Astrocyte (in vitro differentiated cells and primary cell): ENCODE data around the gene KCNN3. TPM values are rescaled to one million over a fixed set of nuclear protein-coding genes. Genes with fewer than 3 reads are reported as not detected.
A peak's percentile ranks its signal among the peaks of the same experiment; 100 is the strongest.

Experiments
- DNase-seq: peaks from one replicate; pipeline ENCODE4 v3.0.0-alpha.2; 2010; ENCODE audit warnings: low read depth
- FAIRE-seq: peaks from 2 replicates; lab custom pipeline; 2011; peaks lifted over from hg19 to GRCh38; lab: Jason Lieb, UNC
- H2AFZ ChIP-seq: 2 replicates; pipeline ENCODE4 v1.6.0; 2012; ENCODE audit warnings: low read depth, low read length, inconsistent platforms
- H3K27ac ChIP-seq: 2 replicates; pipeline ENCODE4 v1.5.1; 2011; ENCODE audit warnings: low read depth, low read length, inconsistent platforms
- H3K27me3 ChIP-seq: 2 replicates; pipeline ENCODE4 v1.6.0; 2011; ENCODE audit warnings: low read length, inconsistent platforms; ENCODE audit not compliant: insufficient read depth
- H3K36me3 ChIP-seq: 2 replicates; pipeline ENCODE4 v1.5.1; 2011; ENCODE audit warnings: low read length, inconsistent platforms; ENCODE audit not compliant: insufficient read depth
- H3K4me1 ChIP-seq: 2 replicates; pipeline ENCODE4 v1.5.1; 2011; ENCODE audit warnings: low read length, inconsistent platforms; ENCODE audit not compliant: insufficient read depth
- H3K4me2 ChIP-seq: 2 replicates; pipeline ENCODE4 v1.6.0; 2012; ENCODE audit warnings: low read length, inconsistent platforms
- H3K4me3 ChIP-seq: 2 replicates; pipeline ENCODE4 v1.5.1; 2011; ENCODE audit warnings: low read depth, mild to moderate bottlenecking, low read length, inconsistent platforms; ENCODE audit not compliant: insufficient read depth
- H3K79me2 ChIP-seq: 2 replicates; pipeline ENCODE4 v1.6.0; 2012; ENCODE audit warnings: mild to moderate bottlenecking, low read length, inconsistent platforms; ENCODE audit not compliant: insufficient read depth
- H3K9ac ChIP-seq: 2 replicates; pipeline ENCODE4 v1.6.0; 2012; ENCODE audit warnings: mild to moderate bottlenecking, low read length, inconsistent platforms
- H3K9me3 ChIP-seq: 2 replicates; pipeline ENCODE4 v1.5.1; 2012; ENCODE audit warnings: low read depth, mild to moderate bottlenecking, low read length, inconsistent platforms; ENCODE audit not compliant: insufficient read depth
- H4K20me1 ChIP-seq: 2 replicates; pipeline ENCODE4 v1.6.0; 2012; ENCODE audit warnings: low read length, inconsistent platforms; ENCODE audit not compliant: insufficient read depth
- H3K27ac Mint-ChIP-seq: one replicate; pipeline ENCODE4 v1.8.0; 2021; ENCODE audit warnings: mild to moderate bottlenecking, mixed read lengths; ENCODE audit not compliant: unreplicated experiment
- H3K27me3 Mint-ChIP-seq: one replicate; pipeline ENCODE4 v1.8.0; 2021; ENCODE audit warnings: low read depth, mixed read lengths; ENCODE audit not compliant: unreplicated experiment
- H3K36me3 Mint-ChIP-seq: one replicate; pipeline ENCODE4 v1.8.0; 2021; ENCODE audit warnings: low read depth, mixed read lengths; ENCODE audit not compliant: unreplicated experiment
- H3K4me1 Mint-ChIP-seq: one replicate; pipeline ENCODE4 v1.8.0; 2021; ENCODE audit warnings: low read depth, mixed read lengths; ENCODE audit not compliant: unreplicated experiment
- H3K4me3 Mint-ChIP-seq: one replicate; pipeline ENCODE4 v1.8.0; 2021; ENCODE audit warnings: mild to moderate bottlenecking, moderate library complexity, mixed read lengths; ENCODE audit not compliant: unreplicated experiment
- H3K9me3 Mint-ChIP-seq: one replicate; pipeline ENCODE4 v1.8.0; 2021; ENCODE audit warnings: mild to moderate bottlenecking, mixed read lengths; ENCODE audit not compliant: unreplicated experiment
- EZH2 ChIP-seq: IDR thresholded peaks from 2 replicates; pipeline ENCODE4 v1.6.1; 2012; ENCODE audit warnings: mild to moderate bottlenecking, low read length, inconsistent platforms; ENCODE audit not compliant: insufficient read depth
- total RNA-seq: library from RNA; stranded (reverse); gene quantifications from 2 replicates; pipeline ENCODE4 v1.2.1, GENCODE V29; 2021
- TF ChIP-seq, protein P1 (sequence below): IDR thresholded peaks from 2 replicates; pipeline ENCODE4 v1.5.1; 2011; ENCODE audit warnings: low read depth, mild to moderate bottlenecking, inconsistent platforms, low read length, moderate library complexity; ENCODE audit not compliant: insufficient read depth

The KCNN3 gene
- total RNA-seq, 1 donor from 2014 or later: 0.66 TPM

- Mint-ChIP-seq H3K27ac (peak overlapping the region; percentile 20), H3K4me3 (no peak overlapping the region), H3K36me3 (no peaks in the 10 kb centered on the region), H3K4me1 (peaks cover 8% of the 10 kb centered on the region), H3K9me3 (no peaks in the 10 kb centered on the region), H3K27me3 (peaks cover 46% of the 10 kb centered on the region)
- FAIRE-seq (no peak), DNase-seq (no peak)
- no peak overlapping the region for H3K27ac ChIP-seq
- no peak for TF ChIP-seq EZH2
- TF ChIP-seq, protein P1, sequence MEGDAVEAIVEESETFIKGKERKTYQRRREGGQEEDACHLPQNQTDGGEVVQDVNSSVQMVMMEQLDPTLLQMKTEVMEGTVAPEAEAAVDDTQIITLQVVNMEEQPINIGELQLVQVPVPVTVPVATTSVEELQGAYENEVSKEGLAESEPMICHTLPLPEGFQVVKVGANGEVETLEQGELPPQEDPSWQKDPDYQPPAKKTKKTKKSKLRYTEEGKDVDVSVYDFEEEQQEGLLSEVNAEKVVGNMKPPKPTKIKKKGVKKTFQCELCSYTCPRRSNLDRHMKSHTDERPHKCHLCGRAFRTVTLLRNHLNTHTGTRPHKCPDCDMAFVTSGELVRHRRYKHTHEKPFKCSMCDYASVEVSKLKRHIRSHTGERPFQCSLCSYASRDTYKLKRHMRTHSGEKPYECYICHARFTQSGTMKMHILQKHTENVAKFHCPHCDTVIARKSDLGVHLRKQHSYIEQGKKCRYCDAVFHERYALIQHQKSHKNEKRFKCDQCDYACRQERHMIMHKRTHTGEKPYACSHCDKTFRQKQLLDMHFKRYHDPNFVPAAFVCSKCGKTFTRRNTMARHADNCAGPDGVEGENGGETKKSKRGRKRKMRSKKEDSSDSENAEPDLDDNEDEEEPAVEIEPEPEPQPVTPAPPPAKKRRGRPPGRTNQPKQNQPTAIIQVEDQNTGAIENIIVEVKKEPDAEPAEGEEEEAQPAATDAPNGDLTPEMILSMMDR: no peak
- no peaks in the 10 kb centered on the region for H3K9me3 ChIP-seq
- H3K36me3 ChIP-seq: no peaks in the 10 kb centered on the region
- no peaks in the 10 kb centered on the region for H4K20me1 ChIP-seq
- no peak overlapping the region for H3K4me2 ChIP-seq
- H3K27me3 ChIP-seq: peaks cover 19% of the 10 kb centered on the region
- H3K79me2 ChIP-seq: no peaks in the 10 kb centered on the region
- H3K4me1 ChIP-seq: no peaks in the 10 kb centered on the region
- H3K9ac ChIP-seq: no peak overlapping the region
- no peak overlapping the region for H3K4me3 ChIP-seq
- H2AFZ ChIP-seq: no peak overlapping the region
Measured at GRCh38 chr1:154707901-154708463, 162.1 kb downstream of the KCNN3 start.

GRCh38 chr1:154706851-154707250 lies 163.2 kb downstream of the KCNN3 start:
- H3K4me1 ChIP-seq: no peaks in the 10 kb centered on the region

DNA sequence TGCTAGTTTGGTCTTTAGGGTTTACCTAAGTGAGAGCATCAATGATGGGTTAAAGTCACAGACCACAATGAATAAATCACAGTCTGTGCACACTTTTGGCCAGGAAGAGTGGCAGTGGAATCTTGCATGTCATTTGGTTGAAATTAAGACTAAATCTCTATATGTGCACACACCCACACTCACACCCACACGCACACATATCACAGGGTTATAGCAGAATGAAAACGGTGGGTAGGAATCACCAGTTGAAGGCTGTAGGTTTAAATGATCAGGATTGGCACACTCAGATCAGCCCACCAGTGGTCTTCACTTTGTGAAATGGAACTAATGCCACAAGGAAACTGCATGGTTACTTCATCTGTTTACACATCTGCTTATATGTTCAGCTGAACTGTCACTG lies 164.5 kb downstream of the KCNN3 start:
- H3K4me2 ChIP-seq: no peak overlapping the region
- FAIRE-seq: no peak
- no peak overlapping the region for H3K27ac ChIP-seq
- Mint-ChIP-seq H3K4me1 (no peaks in the 10 kb centered on the region), H3K9me3 (no peaks in the 10 kb centered on the region), H3K27ac (no peak overlapping the region), H3K4me3 (no peak overlapping the region), H3K36me3 (no peaks in the 10 kb centered on the region), H3K27me3 (peaks cover 42% of the 10 kb centered on the region)
- H2AFZ ChIP-seq: no peak overlapping the region
- H3K36me3 ChIP-seq: no peaks in the 10 kb centered on the region
- H4K20me1 ChIP-seq: no peaks in the 10 kb centered on the region
- no peaks in the 10 kb centered on the region for H3K9me3 ChIP-seq
- DNase-seq: no peak
- no peak overlapping the region for H3K4me3 ChIP-seq
- no peaks in the 10 kb centered on the region for H3K4me1 ChIP-seq
- H3K27me3 ChIP-seq: peaks cover 19% of the 10 kb centered on the region
- H3K9ac ChIP-seq: no peak overlapping the region
- TF ChIP-seq, protein P1: no peak
- no peak for TF ChIP-seq EZH2
- no peaks in the 10 kb centered on the region for H3K79me2 ChIP-seq

More at GRCh38 chr1:154706851-154707250, 163.2 kb downstream of the KCNN3 start:
- no peaks in the 10 kb centered on the region for H4K20me1 ChIP-seq
- no peak overlapping the region for H3K4me2 ChIP-seq
- Mint-ChIP-seq H3K4me3 (no peak overlapping the region), H3K9me3 (no peaks in the 10 kb centered on the region), H3K36me3 (no peaks in the 10 kb centered on the region), H3K27me3 (peaks cover 41% of the 10 kb centered on the region), H3K27ac (no peak overlapping the region), H3K4me1 (peaks cover 2% of the 10 kb centered on the region)
- H3K27ac ChIP-seq: no peak overlapping the region
- H3K9me3 ChIP-seq: no peaks in the 10 kb centered on the region
- no peak overlapping the region for H2AFZ ChIP-seq
- no peak overlapping the region for H3K9ac ChIP-seq
- DNase-seq: no peak
- peaks cover 17% of the 10 kb centered on the region for H3K27me3 ChIP-seq
- no peaks in the 10 kb centered on the region for H3K79me2 ChIP-seq
- no peak for TF ChIP-seq EZH2
- no peaks in the 10 kb centered on the region for H3K36me3 ChIP-seq
- FAIRE-seq: no peak
- no peak overlapping the region for H3K4me3 ChIP-seq
